GM12875 (cell line): Measurements from ENCODE around the gene COL16A1.

Source experiments
- H3K4me3 ChIP-seq: one replicate; pipeline ENCODE4 v1.5.1; 2011; ENCODE audit warnings: low read depth, low read length, control low read depth
- CTCF ChIP-seq: IDR thresholded peaks from 2 replicates; pipeline ENCODE4 v1.5.1; 2011; ENCODE audit warnings: low read depth, mild to moderate bottlenecking, control low read depth, inconsistent platforms, low read length, moderate library complexity, borderline replicate concordance; ENCODE audit not compliant: insufficient read depth

COL16A1 gene

DNA sequence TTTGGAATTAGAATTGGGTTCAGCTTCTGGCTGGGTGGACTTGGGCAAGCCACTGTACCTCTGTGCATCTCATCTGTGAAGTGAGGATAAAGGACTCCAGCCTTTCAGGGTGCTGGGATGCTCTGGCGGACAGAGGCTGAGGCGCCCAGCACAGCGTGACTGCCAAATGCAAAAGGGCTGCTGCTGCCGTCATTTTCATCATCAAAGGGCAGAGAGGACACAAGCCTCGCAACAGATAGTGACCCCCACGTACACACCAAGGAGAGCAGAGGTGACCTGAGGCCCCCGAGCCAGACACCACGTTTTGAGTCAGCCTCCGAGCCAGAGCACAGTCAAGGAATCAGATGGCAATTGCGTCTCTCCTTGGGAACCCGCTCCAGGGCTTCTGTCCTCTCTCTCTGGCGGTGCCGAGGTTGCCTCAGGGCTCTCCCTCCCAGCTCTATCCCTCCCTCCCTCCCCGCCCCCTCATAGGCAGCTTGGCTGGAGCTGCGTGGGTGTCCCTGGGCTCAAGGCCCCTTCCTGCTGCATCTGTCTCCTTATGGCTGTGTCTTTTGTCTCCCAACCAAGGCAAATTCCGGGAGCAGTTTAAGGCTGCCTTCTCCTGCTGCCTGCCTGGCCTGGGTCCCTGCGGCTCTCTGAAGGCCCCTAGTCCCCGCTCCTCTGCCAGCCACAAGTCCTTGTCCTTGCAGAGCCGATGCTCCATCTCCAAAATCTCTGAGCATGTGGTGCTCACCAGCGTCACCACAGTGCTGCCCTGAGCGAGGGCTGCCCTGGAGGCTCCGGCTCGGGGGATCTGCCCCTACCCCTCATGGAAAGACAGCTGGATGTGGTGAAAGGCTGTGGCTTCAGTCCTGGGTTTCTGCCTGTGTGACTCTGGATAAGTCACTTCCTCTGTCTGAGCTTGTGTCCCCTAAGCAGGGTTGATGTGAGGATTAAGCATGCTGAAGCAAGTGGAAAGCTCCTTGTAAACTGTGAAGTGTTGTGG is 77.3 kb downstream of the COL16A1 start:
- TF ChIP-seq CTCF, result no peak
- no peak overlapping the region for H3K4me3 ChIP-seq

DNA sequence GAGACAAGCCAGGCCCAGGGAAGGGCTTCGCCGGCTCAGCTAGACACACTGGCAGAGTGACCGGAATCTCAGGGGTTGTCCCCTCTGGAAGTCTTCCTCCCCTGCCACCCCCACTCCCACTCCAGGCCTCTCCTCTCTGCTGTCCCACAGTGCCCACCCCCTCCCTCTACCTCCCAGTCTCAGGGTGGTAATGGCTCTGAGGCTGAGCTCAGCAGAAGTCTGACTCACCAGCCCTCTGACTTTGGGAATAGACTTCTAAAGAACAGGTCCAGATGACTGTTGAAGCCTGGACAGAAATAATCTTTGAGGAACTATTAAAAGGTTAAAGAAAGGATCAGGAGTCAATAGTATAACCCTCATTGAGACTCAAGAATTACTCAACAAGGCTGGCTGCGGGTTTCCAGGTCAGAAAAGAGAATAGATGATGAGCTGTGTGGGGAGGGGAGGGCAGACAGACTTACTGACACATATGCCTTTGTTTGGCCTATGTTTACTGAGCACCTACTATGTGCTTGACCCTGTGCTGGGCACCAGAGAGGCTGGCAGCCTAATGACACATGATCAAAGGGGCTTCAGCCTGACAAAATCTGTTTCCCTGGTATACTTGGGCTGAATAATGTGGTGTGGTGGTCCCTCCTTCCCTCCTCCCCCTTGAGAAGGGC is 78.1 kb downstream of the COL16A1 start:
- no peak for TF ChIP-seq CTCF

GRCh38 chr1:31624731-31625514 is 78.9 kb downstream of the COL16A1 start:
- TF ChIP-seq CTCF, result no peak
- no peak overlapping the region for H3K4me3 ChIP-seq

More for the DNA sequence above, 78.1 kb downstream of the COL16A1 start:
- H3K4me3 ChIP-seq, result no peak overlapping the region

- no peak for TF ChIP-seq CTCF
- H3K4me3 ChIP-seq, result no peak overlapping the region
These were observed 79.5 kb downstream of the COL16A1 start for GRCh38 chr1:31624309-31624708.

GRCh38 chr1:31623365-31623764 is 80.5 kb downstream of the COL16A1 start:
- no peak overlapping the region for H3K4me3 ChIP-seq
- TF ChIP-seq CTCF, result no peak

- TF ChIP-seq CTCF, result no peak
- no peak overlapping the region for H3K4me3 ChIP-seq
These were observed 81.7 kb downstream of the COL16A1 start for GRCh38 chr1:31621847-31622730.
